ENCODE measurements around the gene RAD51B.

RAD51B gene

GRCh38 chr14:68016255-68016914 is 196.8 kb downstream of the RAD51B start:
- Histone ChIP-seq H3K4me3 (ENCODE audit: low read depth, low read length) (no peak overlapping the region), H3K36me3 (no peaks in the 10 kb centered on the region), H3K27me3 (0 out of 2 replicates have a peak, but pooled peaks cover 6% of the 10 kb centered on the region), H3K4me1 (no peaks in the 10 kb centered on the region), H3K9me3 (no peaks in the 10 kb centered on the region)
- no peak for TF ChIP-seq CTCF (IDR thresholded peaks at IDR 0.05; ENCODE audit: low read depth, low read length)
- DNase-seq = no peak

- H3K4me1 ChIP-seq = no peaks in the 10 kb centered on the region
- H3K4me3 ChIP-seq (ENCODE audit: low read depth, low read length) = no peak overlapping the region
- TF ChIP-seq CTCF (IDR thresholded peaks at IDR 0.05; ENCODE audit: low read depth, low read length) = no peak
- no peak for DNase-seq
- H3K27me3 ChIP-seq = no peaks in the 10 kb centered on the region
- H3K36me3 ChIP-seq = no peaks in the 10 kb centered on the region
- no peaks in the 10 kb centered on the region for H3K9me3 ChIP-seq
Measured at GRCh38 chr14:68018598-68018997, 199.0 kb downstream of the RAD51B start.

GRCh38 chr14:68020493-68020892 is 200.9 kb downstream of the RAD51B start:
- Histone ChIP-seq H3K4me3 (ENCODE audit: low read depth, low read length) (no peak overlapping the region), H3K9me3 (no peaks in the 10 kb centered on the region), H3K36me3 (no peaks in the 10 kb centered on the region), H3K27me3 (no peaks in the 10 kb centered on the region), H3K4me1 (no peaks in the 10 kb centered on the region)
- TF ChIP-seq CTCF (IDR thresholded peaks at IDR 0.05; ENCODE audit: low read depth, low read length) = no peak
- no peak for DNase-seq

GRCh38 chr14:68020999-68021663 is 201.6 kb downstream of the RAD51B start:
- Histone ChIP-seq H3K4me1 (no peaks in the 10 kb centered on the region), H3K9me3 (no peaks in the 10 kb centered on the region), H3K27me3 (no peaks in the 10 kb centered on the region), H3K36me3 (no peaks in the 10 kb centered on the region), H3K4me3 (ENCODE audit: low read depth, low read length) (no peak overlapping the region)
- TF ChIP-seq CTCF (IDR thresholded peaks at IDR 0.05; ENCODE audit: low read depth, low read length) = no peak
- DNase-seq = no peak

- H3K9me3 ChIP-seq = no peaks in the 10 kb centered on the region
Measured at GRCh38 chr14:68027276-68027675, 207.7 kb downstream of the RAD51B start.

More at GRCh38 chr14:68027276-68027675, 207.7 kb downstream of the RAD51B start:
- no peak for TF ChIP-seq CTCF (IDR thresholded peaks at IDR 0.05; ENCODE audit: low read depth, low read length)
- no peaks in the 10 kb centered on the region for H3K36me3 ChIP-seq
- no peaks in the 10 kb centered on the region for H3K4me1 ChIP-seq
- no peak for DNase-seq
- H3K27me3 ChIP-seq = 0 out of 2 replicates have a peak, but pooled peaks cover 2% of the 10 kb centered on the region
- no peak overlapping the region for H3K4me3 ChIP-seq (ENCODE audit: low read depth, low read length)

Data from BE2C (cell line).